Transverse colon (tissue), 4 donors: ENCODE data around the gene MYH13. TPM values are rescaled to one million over a fixed set of nuclear protein-coding genes. Genes with fewer than 3 reads are reported as not detected.

Experiments
- DNase-seq: peaks from one replicate; pipeline ENCODE4 v3.0.0-alpha.2; 2019
- H3K27ac ChIP-seq, 4 donors: fragments of 200-600 bp; sonication (generic); 2 replicates each; pipeline ENCODE4 v1.5.1; 2016 to 2018; ENCODE audit warnings: inconsistent platforms in 4 of 4
- H3K27me3 ChIP-seq: fragments of 200-600 bp; sonication (generic); 2 replicates; pipeline ENCODE4 v1.5.1; 2017; ENCODE audit warnings: inconsistent platforms
- H3K36me3 ChIP-seq, 4 donors: fragments of 200-600 bp; sonication (generic); 2 replicates each; pipeline ENCODE4 v1.5.1; 2017 to 2019; ENCODE audit warnings: inconsistent platforms in 4 of 4
- H3K4me1 ChIP-seq, 4 donors: fragments of 200-600 bp; sonication (generic); 2 replicates each; pipeline ENCODE4 v1.5.1; 2017 to 2020; ENCODE audit warnings: inconsistent platforms in 4 of 4
- H3K4me3 ChIP-seq, 4 donors: fragments of 200-600 bp; sonication (generic); 1 replicate in 1 of 4; 2 replicates in 3 of 4; pipeline versions ENCODE4 v1.5.1 to v1.6.1; 2017 to 2019; ENCODE audit warnings: inconsistent platforms in 4 of 4
- H3K9me3 ChIP-seq, 2 donors: fragments of 200-600 bp; sonication (generic); 2 replicates each; pipeline ENCODE4 v1.5.1; 2017 to 2019; ENCODE audit warnings: inconsistent platforms in 2 of 2
- CTCF ChIP-seq, 5 experiments: fragments of 200-600 bp in 3 of 5; fragments of 450-650 bp in 2 of 5; sonication (generic) in 3 of 5; IDR thresholded peaks; 1 replicate in 2 of 5; 2 replicates in 3 of 5; pipeline ENCODE4 v1.5.1; 2016 to 2017; ENCODE audit warnings: antibody characterized with exemption in 5 of 5, inconsistent platforms in 3 of 5, mild to moderate bottlenecking in 2 of 5, moderate library complexity in 1 of 5
- EP300 ChIP-seq: sonication (generic); formaldehyde crosslinking; IDR thresholded peaks from one replicate; pipeline ENCODE4 v1.6.1; 2017; ENCODE audit warnings: antibody characterized with exemption, low read depth
- POLR2A ChIP-seq: fragments of 450-650 bp; IDR thresholded peaks from one replicate; pipeline ENCODE4 v1.6.1; 2016; ENCODE audit warnings: antibody characterized with exemption, mild to moderate bottlenecking, moderate library complexity
- POLR2AphosphoS5 ChIP-seq, 3 donors: sonication (generic); formaldehyde crosslinking; IDR thresholded peaks; one replicate each; pipeline ENCODE4 v1.6.1; 2016; ENCODE audit warnings: antibody characterized with exemption in 3 of 3
- WGBS, 2 donors: methylation state at CpG; one replicate each; pipeline ENCODE4 v1.1.5; 2018; ENCODE audit warnings: low coverage in 1 of 2; 5-methylcytosine and 5-hydroxymethylcytosine counted together
- in situ Hi-C, 4 donors: fragments of 200-750 bp; cut with MboI; loops; one replicate each; pipeline versions ENCODE4 v1.15.0 to v1.15.1; 2017; ENCODE audit warnings: low sequenced_read_pairs in 3 of 4, low pct_ligation_motif_present in 1 of 4, low pct_unique_long_range_greater_than_20kb in 1 of 4
- intact Hi-C: fragments of 100-400 bp; cut with DNase I; formaldehyde crosslinking; loops from one replicate; pipeline ENCODE4 v1.15.1; 2023; ENCODE audit warnings: low total_unique reads
- total RNA-seq, 4 donors: library from RNA; depleted of rRNA; stranded (reverse); fragments of >200 nt; gene quantifications; one replicate each; pipeline ENCODE4 v1.1.0, GENCODE V29; 2016

MYH13 gene
- total RNA-seq, 4 donors from 2014 or later, result 0.14 to 2.6 (median 0.16) TPM; not detected in 1

DNA sequence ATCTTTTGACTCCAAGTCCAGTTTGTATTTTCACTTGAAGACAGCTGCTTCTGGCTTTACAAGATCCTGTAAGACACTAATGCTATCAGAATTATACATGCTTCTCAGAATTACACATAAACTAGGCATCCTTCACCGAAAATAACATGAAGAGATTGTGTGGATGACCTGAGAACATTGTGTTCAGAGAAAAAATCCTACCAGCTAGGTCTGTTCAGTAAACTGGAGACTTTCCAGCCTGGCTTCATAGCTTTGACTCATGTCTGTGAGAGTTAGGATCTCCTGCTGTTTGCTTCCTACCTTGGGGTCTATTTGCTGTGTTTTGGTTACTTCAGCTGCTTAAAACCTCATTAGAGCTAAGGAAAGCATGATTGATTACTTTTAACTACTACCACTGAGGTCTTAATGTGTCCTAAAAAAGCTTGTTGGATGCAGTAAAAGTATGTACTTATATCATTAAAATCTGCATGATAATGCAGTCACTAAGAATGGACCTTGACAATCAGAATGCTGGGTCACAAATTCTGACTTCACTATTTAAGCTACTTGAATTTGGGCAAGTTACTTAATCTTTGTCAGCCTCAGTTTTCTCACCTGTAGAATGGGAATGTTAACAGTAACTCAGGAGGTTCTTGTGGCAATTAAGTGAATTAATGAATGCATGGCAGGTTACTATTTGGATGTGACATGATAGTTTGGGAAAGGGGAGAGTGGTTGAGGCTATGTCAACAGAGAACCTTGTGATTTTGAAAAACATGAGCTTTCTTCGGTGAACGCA, 8.0 kb upstream of the MYH13 start:
- H3K27me3 ChIP-seq, result no peaks in the 10 kb centered on the region
- DNase-seq, result no peak
- TF ChIP-seq CTCF (IDR thresholded peaks at IDR 0.05) (no peak), POLR2A (no peak), POLR2AphosphoS5 (IDR thresholded peaks at IDR 0.05) (no peak)
- no peaks in the 10 kb centered on the region for H3K4me1 ChIP-seq
- intact Hi-C loops (no loop called here), in situ Hi-C loops (no loop called here)
- no peaks in the 10 kb centered on the region for H3K9me3 ChIP-seq
- no peak overlapping the region for H3K27ac ChIP-seq
- WGBS, 2 donors, result 77% methylated on average over 3 of the region's 3 CpGs; no CpG with 5 or more reads in 1 of the 2 donors
- no peaks in the 10 kb centered on the region for H3K36me3 ChIP-seq
- no peak overlapping the region for H3K4me3 ChIP-seq

- 80 to 81% methylated on average over 2 to 7 of the region's 7 CpGs for WGBS, 2 donors
- Histone ChIP-seq H3K9me3 (no peaks in the 10 kb centered on the region), H3K27me3 (no peaks in the 10 kb centered on the region), H3K4me3 (no peak overlapping the region), H3K27ac (no peak overlapping the region), H3K4me1 (no peaks in the 10 kb centered on the region), H3K36me3 (no peaks in the 10 kb centered on the region)
- intact Hi-C loops (no loop called here), in situ Hi-C loops (no loop called here)
- TF ChIP-seq CTCF (IDR thresholded peaks at IDR 0.05) (no peak), POLR2AphosphoS5 (IDR thresholded peaks at IDR 0.05) (no peak), EP300 (no peak), POLR2A (no peak)
- DNase-seq, result no peak
Measured at GRCh38 chr17:10370016-10370608, 2.7 kb downstream of the MYH13 start.

GRCh38 chr17:10369239-10369638, 3.6 kb downstream of the MYH13 start:
- no peak overlapping the region for H3K4me3 ChIP-seq
- no peaks in the 10 kb centered on the region for H3K4me1 ChIP-seq
- no peaks in the 10 kb centered on the region for H3K9me3 ChIP-seq
- H3K27me3 ChIP-seq, result no peaks in the 10 kb centered on the region
- WGBS, 2 donors, result 67 to 88% methylated on average over 1 of the region's 1 CpG
- TF ChIP-seq POLR2AphosphoS5 (IDR thresholded peaks at IDR 0.05) (no peak), CTCF (IDR thresholded peaks at IDR 0.05) (no peak), EP300 (no peak), POLR2A (no peak)
- in situ Hi-C loops, result no loop called here
- intact Hi-C loops, result no loop called here
- H3K36me3 ChIP-seq, result no peaks in the 10 kb centered on the region
- DNase-seq, result no peak
- H3K27ac ChIP-seq, result no peak overlapping the region

GRCh38 chr17:10368561-10368960, 4.2 kb downstream of the MYH13 start:
- Histone ChIP-seq H3K36me3 (no peaks in the 10 kb centered on the region), H3K9me3 (no peaks in the 10 kb centered on the region), H3K4me3 (no peak overlapping the region), H3K27ac (no peak overlapping the region), H3K4me1 (no peaks in the 10 kb centered on the region), H3K27me3 (no peaks in the 10 kb centered on the region)
- DNase-seq, result no peak
- TF ChIP-seq POLR2A (no peak), POLR2AphosphoS5 (IDR thresholded peaks at IDR 0.05) (no peak), CTCF (IDR thresholded peaks at IDR 0.05) (no peak), EP300 (no peak)
- in situ Hi-C loops, result no loop called here
- intact Hi-C loops, result no loop called here
- 79 to 82% methylated on average over 3 of the region's 3 CpGs for WGBS, 2 donors
